Raji (cell line): ENCODE results near the gene IMPA2.

Experiments
- POLR2A ChIP-seq: IDR thresholded peaks from 2 replicates; pipeline ENCODE4 v1.6.1; 2011; ENCODE audit warnings: low read depth, low read length, control low read depth; ENCODE audit not compliant: insufficient read depth

The IMPA2 gene

GRCh38 chr18:12038082-12038638 lies 56.9 kb downstream of the IMPA2 start:
- TF ChIP-seq POLR2A: no peak

GRCh38 chr18:12038639-12039539 lies 57.6 kb downstream of the IMPA2 start:
- no peak for TF ChIP-seq POLR2A

GRCh38 chr18:12041561-12041960 lies 60.3 kb downstream of the IMPA2 start:
- TF ChIP-seq POLR2A: no peak

- no peak for TF ChIP-seq POLR2A
Observed at GRCh38 chr18:12043811-12044210, 62.5 kb downstream of the IMPA2 start.

- TF ChIP-seq POLR2A: no peak
Observed at GRCh38 chr18:12044591-12044990, 63.3 kb downstream of the IMPA2 start.

GRCh38 chr18:12046046-12046750 lies 64.9 kb downstream of the IMPA2 start:
- TF ChIP-seq POLR2A: no peak

GRCh38 chr18:12046751-12047335 lies 65.5 kb downstream of the IMPA2 start:
- TF ChIP-seq POLR2A: no peak

GRCh38 chr18:12048010-12048826 lies 66.9 kb downstream of the IMPA2 start:
- no peak for TF ChIP-seq POLR2A

GRCh38 chr18:12048827-12049175 lies 67.5 kb downstream of the IMPA2 start:
- TF ChIP-seq POLR2A: no peak

- no peak for TF ChIP-seq POLR2A
Observed at GRCh38 chr18:12049978-12050811, 68.9 kb downstream of the IMPA2 start.

- no peak for TF ChIP-seq POLR2A
Observed at GRCh38 chr18:12052866-12053265, 71.6 kb downstream of the IMPA2 start.

GRCh38 chr18:12053289-12053688 lies 72.0 kb downstream of the IMPA2 start:
- no peak for TF ChIP-seq POLR2A

GRCh38 chr18:12056034-12056883 lies 75.0 kb downstream of the IMPA2 start:
- no peak for TF ChIP-seq POLR2A

GRCh38 chr18:12056884-12057402 lies 75.6 kb downstream of the IMPA2 start:
- no peak for TF ChIP-seq POLR2A
